ENCODE measurements around the gene SLC18A2.
"Not testable (repeated sequence)": the region's sequence is repeated elsewhere in the genome, so short reads cannot be mapped to it uniquely, and the experiment has no call there.

SLC18A2 gene

DNA sequence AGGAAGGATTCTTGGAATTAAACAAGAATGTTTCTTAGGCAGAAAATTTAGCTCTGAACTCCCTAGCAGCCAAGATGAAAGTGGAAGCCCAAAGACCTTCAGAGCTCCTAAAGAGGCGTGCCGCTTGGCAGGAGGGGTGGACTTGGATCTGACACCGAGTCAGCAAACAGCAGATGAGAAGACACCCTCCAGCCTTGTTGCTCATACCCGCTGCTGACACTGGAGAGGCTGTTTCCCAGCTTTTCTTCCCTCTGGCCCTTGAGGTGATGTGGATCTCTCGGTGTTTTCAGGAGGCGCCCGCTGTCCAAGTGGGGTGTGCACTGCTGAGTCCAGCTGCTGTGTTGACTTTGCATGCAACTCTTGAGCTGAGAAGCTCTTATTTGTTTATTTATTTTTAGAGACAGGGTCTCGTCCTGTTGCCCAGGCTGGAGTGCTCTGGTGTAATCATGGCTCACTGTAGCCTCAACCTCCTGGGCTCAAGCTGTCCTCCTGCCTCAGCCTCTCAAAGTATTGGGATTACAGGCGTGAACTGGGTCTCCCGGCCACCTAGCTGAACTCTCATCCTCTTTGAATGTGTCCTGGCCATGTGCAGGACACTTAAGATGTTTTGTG lies 21.5 kb downstream of the SLC18A2 start:
- in situ Hi-C loops (cut with MboI; ENCODE audit: low sequenced_read_pairs) = no loop called here

DNA sequence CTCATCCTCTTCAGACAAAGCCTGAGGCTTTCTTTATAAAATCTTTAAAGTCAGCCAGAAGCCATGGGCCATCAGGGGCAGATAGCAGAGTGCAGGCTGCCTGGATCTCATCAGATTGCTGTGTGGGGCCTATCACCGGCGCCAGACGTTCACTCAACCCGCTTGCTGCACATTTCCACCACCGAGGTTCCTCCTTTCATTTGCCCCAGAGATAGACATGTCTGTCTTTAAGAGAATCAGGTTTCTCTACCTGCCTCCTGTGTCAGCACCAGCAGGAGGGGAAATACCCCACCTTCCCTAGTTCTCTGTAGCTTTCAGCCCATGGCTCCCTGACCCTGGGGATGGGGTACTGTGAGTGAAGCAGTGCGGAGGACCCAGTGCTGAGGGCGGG lies 22.0 kb downstream of the SLC18A2 start:
- in situ Hi-C loops (cut with MboI; ENCODE audit: low sequenced_read_pairs) = no loop called here

DNA sequence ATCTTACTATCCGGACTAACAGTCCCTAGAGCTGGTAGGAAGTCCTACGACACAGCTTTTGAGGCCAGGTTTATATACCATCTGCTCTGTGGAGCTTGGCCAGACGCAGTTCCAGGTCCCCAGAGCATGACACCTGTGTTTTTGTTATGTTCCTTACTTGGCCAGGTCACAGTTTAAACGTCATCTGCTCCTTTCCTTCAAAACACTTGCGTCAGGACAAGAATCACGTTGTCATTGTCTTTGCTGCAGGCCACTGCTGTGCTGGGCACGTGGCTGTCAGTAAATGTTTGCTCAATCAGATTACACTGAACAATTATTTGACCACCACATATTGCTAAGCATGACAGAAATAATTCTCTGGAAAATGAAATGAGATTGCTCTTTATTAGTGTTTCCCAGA lies 23.9 kb downstream of the SLC18A2 start:
- in situ Hi-C loops (cut with MboI; ENCODE audit: low sequenced_read_pairs) = no loop called here

DNA sequence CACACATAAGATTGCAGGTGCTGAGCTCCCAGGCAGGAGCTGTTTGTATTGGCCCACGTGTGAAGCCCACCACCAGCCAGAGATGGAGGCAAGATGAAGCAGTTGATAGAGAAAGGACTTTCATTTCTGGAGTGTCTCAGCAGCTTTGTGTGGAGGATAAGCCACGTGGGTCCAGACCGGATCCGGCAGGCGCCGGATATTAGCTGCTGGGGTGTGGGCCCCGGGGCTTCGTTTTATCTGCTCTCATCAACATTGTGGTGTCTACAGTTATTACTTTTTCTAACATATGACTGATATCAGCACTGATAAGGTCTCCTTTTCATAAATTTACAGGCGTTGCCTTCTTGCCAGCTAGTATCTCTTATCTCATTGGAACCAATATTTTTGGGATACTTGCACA lies 25.5 kb downstream of the SLC18A2 start:
- in situ Hi-C loops (cut with MboI; ENCODE audit: low sequenced_read_pairs) = no loop called here

DNA sequence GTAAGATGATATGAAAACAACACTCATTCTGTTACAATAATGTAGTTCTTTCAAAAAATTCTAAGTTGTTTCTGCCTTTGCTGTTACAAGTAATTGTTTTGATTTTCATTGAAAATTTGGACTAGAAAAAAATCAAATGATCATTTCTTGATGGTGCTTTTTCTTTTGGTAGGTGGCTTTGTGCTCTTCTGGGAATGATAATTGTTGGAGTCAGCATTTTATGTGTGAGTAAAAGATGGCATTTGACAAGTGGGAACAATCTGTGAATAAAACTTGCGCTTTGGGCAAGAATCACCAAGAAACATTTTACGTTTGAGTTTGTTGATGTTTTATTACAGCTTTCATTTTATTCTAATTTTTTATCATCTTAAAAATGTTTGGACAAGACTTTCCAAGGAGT lies 25.9 kb downstream of the SLC18A2 start:
- in situ Hi-C loops (cut with MboI; ENCODE audit: low sequenced_read_pairs) = no loop called here

DNA sequence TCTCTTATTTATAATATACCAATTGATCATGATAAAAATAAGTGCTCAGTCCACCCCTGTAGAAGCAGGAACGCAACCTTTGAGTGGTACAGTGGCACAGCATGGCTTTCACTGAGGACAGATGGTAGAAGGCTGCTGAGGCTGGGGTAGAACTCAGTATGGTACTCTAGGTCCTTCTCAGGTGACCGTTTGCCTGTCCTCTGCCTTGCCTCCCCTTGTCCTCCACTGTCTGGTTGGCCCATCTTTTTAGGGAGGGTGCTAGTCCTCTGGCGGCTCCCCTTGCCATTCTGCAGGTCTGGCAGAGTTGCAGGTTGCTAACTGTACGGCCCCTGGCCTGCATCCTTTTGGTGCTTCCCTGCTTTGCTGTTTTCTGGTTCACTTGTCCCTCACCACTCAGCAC lies 27.3 kb downstream of the SLC18A2 start:
- in situ Hi-C loops (cut with MboI; ENCODE audit: low sequenced_read_pairs) = no loop called here

DNA sequence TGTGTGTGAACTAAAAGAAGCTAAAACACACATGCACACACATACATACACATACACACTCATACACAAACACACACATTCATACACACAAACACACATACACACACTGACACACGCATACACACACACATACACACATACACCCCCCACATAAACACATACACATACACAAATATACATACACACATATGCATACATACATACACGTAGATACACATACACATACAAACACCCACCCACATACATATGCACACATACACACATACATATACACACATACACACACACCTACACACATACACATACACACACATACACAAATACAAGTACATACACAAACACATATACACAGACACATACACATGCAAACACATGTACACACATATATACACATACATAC lies 28.0 kb downstream of the SLC18A2 start:
- in situ Hi-C loops (cut with MboI; ENCODE audit: low sequenced_read_pairs) = no loop called here

DNA sequence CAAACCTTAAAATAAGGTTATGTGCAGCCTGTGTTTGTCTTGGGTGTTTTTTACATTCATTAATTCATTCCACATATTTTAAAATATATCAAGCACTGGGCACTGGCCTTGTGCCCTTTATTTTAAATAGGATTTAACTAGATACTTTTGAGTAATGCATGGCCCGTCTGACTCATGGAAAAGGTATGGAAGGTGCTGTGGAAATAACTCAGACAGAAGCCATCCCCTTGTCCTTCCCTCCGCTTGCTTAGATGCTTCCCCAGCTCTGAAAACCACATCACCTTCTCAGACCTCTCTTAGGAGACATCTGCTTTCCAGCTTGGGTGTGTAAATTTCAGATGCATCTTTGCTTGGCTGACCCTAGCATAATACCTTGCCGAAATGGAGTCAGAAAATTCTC lies 30.5 kb downstream of the SLC18A2 start:
- in situ Hi-C loops (cut with MboI; ENCODE audit: low sequenced_read_pairs) = no loop called here

DNA sequence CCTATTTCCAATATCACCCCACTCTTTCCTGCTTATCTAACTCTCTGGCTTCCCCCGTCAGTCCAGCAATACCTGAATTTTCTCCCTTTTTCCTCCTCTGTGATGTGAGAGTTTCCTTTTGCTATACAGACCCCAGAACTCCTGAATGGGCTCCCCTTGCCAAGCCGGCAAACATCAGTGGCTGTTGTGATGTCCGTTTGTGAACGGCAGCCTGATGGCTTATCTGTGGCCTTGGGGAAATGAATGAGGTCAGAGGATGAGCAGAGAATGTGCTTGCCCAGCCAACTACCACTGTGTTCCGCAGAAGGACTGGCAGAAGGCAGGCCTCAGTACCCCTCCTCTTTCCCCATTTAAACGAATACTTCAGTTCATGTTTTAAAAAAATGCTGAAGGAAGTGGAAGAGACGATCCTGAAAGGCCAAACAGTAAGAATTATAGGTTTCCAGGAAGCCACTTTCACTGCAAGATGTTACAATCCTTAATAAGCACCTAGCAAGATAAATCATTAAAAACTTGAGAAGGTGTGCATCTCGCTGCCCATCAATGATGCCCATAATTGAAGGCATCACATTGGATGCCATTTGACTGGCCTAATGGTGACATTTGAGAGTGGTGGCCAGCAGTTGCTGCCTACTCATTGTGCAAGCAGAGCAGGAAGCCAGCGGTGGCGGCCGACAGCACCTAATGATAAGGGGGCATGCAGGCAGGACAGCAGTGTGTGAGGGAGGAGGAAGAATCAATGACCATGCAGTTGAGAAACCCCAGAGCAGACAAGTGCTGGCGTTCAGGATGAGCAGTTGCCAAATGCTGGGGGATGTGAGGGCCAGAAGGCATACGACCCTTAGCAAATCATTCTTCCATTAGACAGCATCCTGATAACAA lies 31.5 kb downstream of the SLC18A2 start:
- in situ Hi-C loops (cut with MboI; ENCODE audit: low sequenced_read_pairs) = no loop called here

DNA sequence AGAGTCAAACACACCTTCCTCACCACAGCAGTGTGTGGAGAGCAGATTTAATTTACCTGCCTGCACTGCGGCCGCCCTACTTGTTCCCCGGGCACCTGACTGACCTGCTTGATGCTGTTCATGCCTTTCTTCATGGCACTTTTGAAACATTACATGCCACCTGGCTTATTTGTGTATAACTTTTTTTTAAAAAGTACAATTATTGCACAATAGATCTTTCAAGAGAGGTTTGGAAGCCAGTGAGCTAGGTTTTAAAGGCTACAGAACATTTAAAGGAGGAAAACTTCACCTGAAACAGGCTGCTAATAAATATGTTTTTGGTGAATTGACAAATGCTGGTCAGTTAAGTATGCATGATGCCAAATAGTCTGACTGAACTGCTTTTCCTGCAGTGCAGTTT lies 33.1 kb downstream of the SLC18A2 start:
- in situ Hi-C loops (cut with MboI; ENCODE audit: low sequenced_read_pairs) = no loop called here

DNA sequence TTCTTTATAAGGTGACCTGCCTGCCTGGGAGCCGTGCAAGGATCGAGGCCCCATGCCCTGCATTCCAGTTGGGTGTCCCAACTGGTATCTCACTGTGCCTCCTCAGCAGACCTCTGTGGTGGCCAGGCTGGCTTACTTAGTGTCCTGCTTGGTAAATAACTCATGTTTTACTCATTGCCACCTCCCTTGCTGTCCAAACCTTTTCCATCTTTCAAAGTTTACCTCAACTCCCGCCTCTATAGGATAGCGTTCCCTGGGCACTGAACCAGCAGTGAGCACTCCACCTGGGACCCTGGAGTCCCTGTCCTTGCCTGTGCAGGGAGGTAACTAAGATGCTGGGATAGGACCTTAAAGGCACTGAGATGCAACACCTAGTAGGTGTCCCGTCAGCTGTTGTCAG lies 33.6 kb downstream of the SLC18A2 start:
- in situ Hi-C loops (cut with MboI; ENCODE audit: low sequenced_read_pairs) = no loop called here

DNA sequence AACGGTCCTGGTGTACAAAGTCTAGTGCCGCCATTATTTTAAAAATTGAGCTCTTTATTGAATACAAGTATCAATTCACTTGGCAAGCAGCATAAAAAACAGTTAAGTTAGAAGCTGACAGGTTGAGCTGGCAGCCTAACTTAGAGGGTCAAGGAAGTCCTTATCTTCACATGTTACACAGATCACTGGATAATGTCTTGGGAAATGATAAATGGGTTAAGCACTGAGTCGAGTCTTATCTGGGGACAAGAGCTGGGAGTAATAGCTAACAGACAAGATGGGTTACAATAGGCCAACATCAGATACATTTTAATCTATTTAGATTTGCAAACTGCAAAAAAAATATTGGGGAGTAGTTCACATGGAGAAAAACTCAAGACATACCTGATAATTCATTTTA lies 34.2 kb downstream of the SLC18A2 start:
- in situ Hi-C loops (cut with MboI; ENCODE audit: low sequenced_read_pairs) = no loop called here

DNA sequence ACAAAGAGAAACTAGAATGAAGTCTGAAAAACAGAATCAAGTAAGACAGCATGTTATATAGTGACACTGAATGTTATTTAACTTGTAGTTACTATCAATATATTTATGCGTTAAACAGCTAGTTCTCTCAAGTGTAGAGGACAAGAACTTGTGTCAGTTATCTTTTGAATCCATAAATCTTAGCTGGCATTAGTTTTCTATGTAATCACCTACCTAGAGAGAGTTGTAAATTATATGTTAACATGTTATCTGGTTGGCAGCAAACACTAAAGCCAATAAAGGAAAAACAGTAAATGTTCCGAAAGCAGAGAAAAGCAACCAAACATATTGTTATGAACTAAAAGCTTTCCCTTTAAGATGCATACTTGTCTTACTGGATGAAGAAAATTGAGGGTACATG lies 36.8 kb downstream of the SLC18A2 start:
- in situ Hi-C loops (cut with MboI; ENCODE audit: low sequenced_read_pairs) = no loop called here

DNA sequence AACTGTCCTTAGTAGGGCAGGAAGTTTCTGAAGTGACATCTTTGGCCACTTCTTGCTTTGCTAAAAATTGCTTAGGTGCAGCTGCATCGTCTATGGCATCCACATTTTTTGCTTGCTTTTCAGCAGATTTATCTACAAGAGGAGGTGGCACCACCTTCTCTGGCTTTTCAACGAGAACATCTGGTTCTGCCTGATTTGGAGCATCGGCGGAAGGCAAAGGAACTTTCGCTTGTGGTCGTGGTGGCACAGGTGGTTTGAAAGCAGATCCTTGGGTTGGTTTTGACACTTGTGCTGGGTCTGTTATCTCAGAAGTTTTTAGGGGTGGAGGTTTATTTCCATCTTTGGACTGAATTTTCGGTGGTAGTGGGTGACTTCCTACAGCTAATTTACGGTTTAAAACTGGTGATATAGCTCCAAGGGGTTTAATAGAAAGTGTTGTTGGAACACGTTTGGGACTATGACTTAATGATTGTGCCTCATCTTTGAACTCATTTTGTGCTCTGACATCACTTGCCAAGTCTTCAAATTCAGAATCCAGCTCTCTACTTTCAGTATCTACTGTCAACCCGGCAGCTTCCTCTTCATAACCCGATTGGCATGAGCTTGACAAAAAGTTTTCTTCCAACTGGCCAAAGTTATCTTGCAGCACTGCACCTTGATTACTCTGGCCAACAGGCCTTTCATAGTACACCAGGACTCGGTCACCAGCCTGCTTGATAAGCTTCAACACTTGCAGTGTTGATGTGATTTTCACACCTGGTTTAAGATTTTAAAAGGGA lies 44.0 kb downstream of the SLC18A2 start:
- in situ Hi-C loops (cut with MboI; ENCODE audit: low sequenced_read_pairs) = no loop called here

DNA sequence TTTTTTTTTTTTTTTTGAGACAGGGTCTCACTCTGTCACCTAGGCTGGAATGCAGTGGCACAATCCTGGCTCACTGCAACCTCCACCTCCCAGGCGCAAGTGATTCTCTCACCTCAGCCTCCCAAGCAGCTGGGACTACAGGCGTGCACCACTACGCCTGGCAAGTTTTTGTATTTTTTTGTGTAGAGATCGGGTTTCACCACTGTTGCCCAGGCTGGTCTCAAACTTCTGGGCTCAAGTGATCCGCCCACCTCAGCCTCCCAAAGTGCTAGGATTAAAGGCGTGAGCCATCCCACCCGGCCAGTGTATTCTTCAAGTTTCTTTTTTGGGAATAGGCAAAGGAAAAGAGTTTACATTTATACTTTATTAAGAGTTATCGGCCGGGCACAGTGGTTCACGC lies 50.0 kb downstream of the SLC18A2 start:
- in situ Hi-C loops (cut with MboI; ENCODE audit: low sequenced_read_pairs) = not testable (repeated sequence)

DNA sequence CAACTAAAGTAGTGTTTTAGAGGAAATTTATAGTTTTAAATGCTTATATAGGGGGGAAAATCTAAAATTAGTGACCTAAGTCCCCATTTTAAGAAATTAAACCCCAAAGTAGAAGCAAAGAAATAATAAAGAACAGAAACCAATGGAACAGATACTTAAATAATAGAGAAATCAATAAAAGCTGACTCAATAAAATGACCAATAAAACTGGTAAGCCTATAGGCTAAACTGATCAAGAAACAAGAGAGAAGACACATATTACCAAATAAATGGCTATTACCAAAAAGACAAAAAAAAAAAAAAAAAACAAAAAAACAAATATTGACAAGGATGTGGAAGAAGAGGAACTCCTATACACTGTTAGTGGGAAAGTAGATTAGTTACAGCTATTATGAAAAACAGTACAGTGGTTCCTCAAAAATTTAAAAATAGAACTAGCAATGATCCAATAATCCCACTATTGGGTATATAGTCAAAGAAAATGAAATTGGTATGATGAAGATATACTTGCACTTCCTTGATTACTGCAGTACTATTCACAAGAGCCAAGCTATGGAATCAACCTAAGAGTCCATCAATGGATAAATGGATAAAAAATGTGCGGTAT lies 53.2 kb downstream of the SLC18A2 start:
- in situ Hi-C loops (cut with MboI; ENCODE audit: low sequenced_read_pairs) = no loop called here

DNA sequence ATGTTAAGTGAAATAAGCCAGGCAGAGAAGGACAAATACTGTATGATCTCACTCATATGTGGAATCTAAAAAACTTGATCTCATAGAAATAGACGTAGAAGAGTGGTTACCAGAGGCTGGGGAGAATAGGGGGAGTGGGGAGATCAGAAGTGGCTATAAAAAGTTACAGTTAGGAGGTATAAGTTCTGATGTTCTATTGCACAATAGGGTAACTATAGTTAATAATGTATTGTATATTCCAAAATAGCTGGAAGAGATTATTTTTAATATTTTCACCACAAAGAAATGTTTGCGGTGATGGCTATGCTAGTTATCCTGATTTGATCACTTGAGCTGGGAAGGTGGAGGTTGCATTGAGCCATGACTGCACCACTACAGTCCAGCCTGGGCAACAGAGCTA lies 53.8 kb downstream of the SLC18A2 start:
- in situ Hi-C loops (cut with MboI; ENCODE audit: low sequenced_read_pairs) = no loop called here

DNA sequence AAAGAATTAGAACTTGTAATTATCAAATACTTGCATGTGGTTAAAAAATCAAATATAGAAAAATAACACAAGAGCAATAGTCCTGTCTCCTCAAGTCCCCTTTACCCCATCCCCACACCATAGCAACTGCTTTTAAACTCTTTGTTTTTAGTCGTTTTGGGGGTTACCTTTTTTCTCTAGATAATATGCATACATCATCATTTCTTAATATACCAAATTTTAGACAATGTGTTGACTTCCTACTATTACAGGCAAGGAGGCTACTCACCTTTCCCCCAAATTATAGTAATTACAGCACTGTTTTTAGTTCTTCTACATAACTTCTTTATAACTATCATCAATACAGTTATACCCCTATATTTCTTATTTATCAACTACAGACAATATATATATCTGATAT lies 57.3 kb downstream of the SLC18A2 start:
- in situ Hi-C loops (cut with MboI; ENCODE audit: low sequenced_read_pairs) = no loop called here

DNA sequence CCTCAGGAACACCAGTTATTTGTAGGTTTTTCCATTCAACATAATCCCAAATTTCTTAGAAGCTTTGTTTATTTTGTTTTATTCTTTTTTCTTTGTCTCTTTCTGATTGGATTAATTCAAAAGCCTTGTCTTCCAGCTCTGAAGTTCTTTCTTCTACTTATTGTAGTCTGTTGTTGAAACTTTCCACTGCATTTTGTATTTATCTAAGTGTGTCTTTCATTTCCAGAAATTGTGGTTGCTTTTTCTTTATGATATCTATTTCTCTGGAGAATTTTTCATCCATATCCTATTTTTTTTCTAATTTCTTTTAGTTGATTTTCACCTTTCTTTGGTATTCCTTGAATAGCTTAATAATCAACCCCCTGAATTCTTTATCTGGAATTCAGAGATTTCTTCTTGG lies 58.5 kb downstream of the SLC18A2 start:
- in situ Hi-C loops (cut with MboI; ENCODE audit: low sequenced_read_pairs) = no loop called here

DNA sequence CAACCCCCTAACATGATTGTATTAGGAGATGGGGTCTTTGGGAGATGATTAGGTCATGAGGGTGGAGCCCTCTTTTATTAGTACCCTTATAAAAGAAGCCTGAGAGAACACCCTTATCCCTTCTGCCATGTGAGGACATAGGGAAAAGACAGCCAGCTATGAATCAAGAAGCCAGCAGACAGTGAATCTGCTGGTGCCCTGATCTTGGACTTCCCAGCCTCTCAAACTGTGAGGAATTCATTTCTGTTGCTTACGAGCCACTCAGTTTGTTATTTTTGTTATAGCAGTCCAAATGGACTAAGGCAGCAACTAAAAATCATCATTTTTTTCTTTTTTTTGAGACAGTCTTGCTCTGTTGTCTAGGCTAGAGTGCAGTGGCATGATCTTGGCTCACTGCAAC lies 59.8 kb downstream of the SLC18A2 start:
- in situ Hi-C loops (cut with MboI; ENCODE audit: low sequenced_read_pairs) = no loop called here

DNA sequence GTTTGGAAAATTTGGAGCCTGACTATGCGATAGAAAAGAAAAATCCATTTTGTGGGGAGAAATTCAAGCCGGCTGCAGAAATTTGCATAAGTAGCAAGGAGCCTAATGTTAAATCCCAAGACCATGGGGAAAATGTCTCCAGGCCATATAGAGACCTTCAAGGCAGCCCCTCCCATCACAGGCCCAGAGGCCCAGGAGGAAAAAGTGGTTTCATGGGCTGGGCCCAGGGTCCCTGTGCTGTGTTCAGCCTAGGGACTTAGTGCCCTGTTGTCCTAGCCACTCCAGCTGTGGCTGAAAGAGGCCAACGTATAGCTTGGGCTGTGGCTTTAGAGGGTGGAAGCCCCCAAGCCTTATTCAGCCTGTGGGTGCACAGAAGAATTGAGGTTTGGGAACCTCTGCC lies 62.5 kb downstream of the SLC18A2 start:
- in situ Hi-C loops (cut with MboI; ENCODE audit: low sequenced_read_pairs) = not testable (repeated sequence)
